Hepatocyte (in vitro differentiated cells): ENCODE data around the gene LARP1B.

ENCODE experiments used
- EZH2 ChIP-seq: fragments of 200-600 bp; sonication (generic); IDR thresholded peaks from 2 replicates; pipeline ENCODE4 v1.6.1; 2016; ENCODE audit warnings: antibody characterized with exemption, mild to moderate bottlenecking, borderline replicate concordance
- EZH2phosphoT487 ChIP-seq: fragments of 200-600 bp; sonication (generic); IDR thresholded peaks from one replicate; pipeline ENCODE4 v1.6.1; 2018; ENCODE audit warnings: antibody characterized with exemption, mild to moderate bottlenecking, low read depth, moderate library complexity; ENCODE audit not compliant: unreplicated experiment, severe bottlenecking
- TF ChIP-seq, protein P1 (sequence below): fragments of 200-600 bp; sonication (generic); IDR thresholded peaks from 2 replicates; pipeline ENCODE4 v1.5.1; 2016; ENCODE audit warnings: antibody characterized with exemption, mild to moderate bottlenecking; ENCODE audit not compliant: poor library complexity

- no peak for TF ChIP-seq EZH2
- TF ChIP-seq, protein P1, sequence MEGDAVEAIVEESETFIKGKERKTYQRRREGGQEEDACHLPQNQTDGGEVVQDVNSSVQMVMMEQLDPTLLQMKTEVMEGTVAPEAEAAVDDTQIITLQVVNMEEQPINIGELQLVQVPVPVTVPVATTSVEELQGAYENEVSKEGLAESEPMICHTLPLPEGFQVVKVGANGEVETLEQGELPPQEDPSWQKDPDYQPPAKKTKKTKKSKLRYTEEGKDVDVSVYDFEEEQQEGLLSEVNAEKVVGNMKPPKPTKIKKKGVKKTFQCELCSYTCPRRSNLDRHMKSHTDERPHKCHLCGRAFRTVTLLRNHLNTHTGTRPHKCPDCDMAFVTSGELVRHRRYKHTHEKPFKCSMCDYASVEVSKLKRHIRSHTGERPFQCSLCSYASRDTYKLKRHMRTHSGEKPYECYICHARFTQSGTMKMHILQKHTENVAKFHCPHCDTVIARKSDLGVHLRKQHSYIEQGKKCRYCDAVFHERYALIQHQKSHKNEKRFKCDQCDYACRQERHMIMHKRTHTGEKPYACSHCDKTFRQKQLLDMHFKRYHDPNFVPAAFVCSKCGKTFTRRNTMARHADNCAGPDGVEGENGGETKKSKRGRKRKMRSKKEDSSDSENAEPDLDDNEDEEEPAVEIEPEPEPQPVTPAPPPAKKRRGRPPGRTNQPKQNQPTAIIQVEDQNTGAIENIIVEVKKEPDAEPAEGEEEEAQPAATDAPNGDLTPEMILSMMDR = no peak
- no peak for TF ChIP-seq EZH2phosphoT487
These were observed at the start of gene LARP1B for GRCh38 chr4:128060699-128061565.
